GM08714 (cell line): Measurements from ENCODE around the gene GRIPAP1.

ENCODE experiments used
- H3K4me3 ChIP-seq: fragments of 200-500 bp; sonication (Bioruptor generic); 2 replicates; pipeline ENCODE4 v1.5.1; 2014; ENCODE audit warnings: mild to moderate bottlenecking, low read length, inconsistent platforms
- ZNF274 ChIP-seq: IDR thresholded peaks from 2 replicates; pipeline ENCODE4 v1.6.1; 2012; ENCODE audit warnings: mild to moderate bottlenecking, low read depth, low read length

The GRIPAP1 gene, protein sequence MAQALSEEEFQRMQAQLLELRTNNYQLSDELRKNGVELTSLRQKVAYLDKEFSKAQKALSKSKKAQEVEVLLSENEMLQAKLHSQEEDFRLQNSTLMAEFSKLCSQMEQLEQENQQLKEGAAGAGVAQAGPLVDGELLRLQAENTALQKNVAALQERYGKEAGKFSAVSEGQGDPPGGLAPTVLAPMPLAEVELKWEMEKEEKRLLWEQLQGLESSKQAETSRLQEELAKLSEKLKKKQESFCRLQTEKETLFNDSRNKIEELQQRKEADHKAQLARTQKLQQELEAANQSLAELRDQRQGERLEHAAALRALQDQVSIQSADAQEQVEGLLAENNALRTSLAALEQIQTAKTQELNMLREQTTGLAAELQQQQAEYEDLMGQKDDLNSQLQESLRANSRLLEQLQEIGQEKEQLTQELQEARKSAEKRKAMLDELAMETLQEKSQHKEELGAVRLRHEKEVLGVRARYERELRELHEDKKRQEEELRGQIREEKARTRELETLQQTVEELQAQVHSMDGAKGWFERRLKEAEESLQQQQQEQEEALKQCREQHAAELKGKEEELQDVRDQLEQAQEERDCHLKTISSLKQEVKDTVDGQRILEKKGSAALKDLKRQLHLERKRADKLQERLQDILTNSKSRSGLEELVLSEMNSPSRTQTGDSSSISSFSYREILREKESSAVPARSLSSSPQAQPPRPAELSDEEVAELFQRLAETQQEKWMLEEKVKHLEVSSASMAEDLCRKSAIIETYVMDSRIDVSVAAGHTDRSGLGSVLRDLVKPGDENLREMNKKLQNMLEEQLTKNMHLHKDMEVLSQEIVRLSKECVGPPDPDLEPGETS

DNA sequence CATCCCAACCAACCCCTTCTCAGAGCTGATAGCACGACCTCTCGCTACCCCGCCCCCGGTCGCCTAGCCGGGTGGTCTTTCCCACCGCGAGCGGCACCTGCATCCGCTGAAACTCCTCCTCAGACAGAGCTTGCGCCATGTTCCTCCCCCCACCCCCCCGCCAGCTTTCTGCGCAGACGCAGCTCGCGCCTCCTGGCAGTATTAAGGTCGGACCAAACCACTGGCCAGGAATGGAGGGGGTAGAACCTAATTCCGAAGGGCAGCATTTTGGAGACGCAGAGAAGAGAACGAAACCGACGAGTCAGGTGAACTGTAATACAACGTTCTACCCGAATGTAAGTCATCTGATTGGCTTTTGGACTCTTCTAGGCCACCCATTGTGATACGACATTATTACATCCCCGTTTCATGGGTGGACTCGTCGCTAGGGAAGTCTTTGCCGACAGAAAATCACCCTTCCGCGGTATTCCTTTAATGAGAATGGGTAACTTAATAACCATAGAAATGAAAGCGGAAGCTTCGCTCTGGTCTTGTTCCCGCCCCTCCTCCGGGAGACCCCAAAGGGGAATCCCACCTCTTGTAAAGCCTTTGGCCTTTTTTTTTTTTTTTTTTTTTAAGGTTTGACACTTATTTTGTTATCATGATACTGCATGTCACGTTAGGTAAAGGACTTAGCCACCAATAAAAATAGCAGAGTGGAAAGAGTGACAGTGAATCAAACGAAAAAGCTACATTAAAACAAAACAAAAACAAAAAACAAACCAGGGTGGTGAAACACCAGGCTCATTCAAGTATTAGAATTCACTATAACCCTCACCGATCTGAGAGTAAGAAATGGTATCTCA is at the start of gene GRIPAP1:
Gene GRIPAP1, minus strand, starts transcription at position 174 of the 845 bp plus-strand sequence. Its CDS starts 35 bp downstream, at position 139.
- no peak for TF ChIP-seq ZNF274
- H3K4me3 ChIP-seq = peak within 1 kb of the TSS; percentile 82

DNA sequence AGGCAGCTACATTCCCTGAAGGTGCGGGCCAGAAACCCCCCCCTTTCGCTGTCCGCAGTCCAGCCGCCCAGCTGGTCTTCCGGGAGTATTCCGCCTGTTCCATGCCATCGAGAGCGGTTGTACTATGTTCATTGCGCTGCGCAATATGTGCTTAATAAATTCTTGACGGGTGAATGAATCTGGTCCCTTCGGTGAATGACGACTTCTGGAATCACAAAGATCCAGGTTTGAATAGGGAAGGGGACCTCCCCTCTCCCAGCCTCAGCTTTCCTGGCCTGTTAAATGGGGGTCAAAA is 41.9 kb upstream of the GRIPAP1 start:
- TF ChIP-seq ZNF274 = no peak
- no peak overlapping the region; the same call in 1 of the 2 replicates for H3K4me3 ChIP-seq

DNA sequence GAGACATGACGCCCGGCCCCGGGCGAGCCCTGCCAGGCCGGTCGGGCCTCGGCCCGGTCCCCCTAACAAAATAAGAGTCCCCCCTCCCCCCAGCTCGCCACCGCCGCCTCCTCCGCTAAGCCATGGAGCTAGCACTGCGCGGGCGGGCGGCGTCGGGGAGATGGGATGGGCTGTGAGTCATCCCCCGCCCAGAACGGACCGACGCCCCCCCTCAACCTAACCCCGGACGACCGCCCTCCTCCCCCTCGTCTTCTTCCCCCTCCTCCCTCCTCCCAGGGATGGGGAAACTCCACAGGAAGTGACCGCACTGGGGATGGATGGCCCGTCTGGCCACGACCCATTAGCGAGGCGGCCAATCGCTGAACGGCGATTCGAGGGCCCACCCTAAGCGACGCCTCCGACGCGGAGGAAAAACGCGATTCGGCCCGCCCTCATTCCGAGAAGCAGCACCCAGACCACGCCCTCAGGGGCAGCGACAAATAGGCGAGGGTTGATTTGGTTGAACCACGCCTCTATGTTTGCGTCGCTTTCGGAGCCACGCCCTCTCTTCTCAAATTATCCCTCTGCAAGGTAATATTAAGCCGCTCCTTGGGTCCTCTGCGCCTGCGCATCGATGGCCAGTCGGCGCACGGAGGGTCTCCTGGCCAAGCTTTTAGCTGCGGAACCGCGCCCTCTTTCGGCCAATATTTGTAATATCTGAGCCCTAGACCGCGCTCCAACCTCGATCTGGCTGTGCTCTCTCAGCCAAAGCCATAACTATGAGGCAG is 41.3 kb upstream of the GRIPAP1 start, which contains the start of gene TFE3:
Gene TFE3, minus strand, starts transcription at position 138 of the 767 bp plus-strand sequence. Its CDS starts 131 bp downstream, at position 7.
- TF ChIP-seq ZNF274 = no peak
- peak within 1 kb of the TSS; percentile 77 for H3K4me3 ChIP-seq

DNA sequence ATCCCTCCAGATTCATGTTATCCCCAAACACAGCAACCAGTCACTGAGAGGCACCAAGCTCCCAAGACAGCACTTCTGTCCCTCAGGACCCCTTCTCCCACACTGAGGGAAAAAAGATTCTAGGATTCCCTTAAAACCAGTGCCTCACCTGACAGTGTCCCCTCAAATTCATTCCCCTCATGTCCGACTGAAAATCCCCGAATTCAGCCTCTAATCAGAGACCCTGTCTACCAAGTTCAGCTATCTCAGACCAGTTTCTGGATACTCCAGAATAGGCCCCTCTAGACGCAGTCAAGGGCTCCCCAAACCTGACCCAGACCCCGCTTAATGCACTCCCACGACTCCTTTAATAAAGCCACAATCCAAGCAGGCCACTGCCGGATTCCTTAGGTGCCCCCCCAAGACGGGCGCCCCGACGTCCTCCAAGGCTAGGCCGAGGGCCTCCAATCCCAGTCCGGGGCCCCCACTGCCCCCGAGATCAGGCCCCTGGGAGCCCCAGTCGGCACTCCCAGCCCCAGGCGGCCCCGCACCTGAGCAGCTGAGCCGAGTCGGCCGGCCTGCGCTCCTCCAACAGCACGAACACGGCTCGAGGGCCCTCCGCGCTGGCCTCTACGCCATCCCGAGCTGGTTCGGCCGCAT is 40.6 kb upstream of the GRIPAP1 start:
- TF ChIP-seq ZNF274 = no peak
- peak overlapping the region; percentile 77 for H3K4me3 ChIP-seq

DNA sequence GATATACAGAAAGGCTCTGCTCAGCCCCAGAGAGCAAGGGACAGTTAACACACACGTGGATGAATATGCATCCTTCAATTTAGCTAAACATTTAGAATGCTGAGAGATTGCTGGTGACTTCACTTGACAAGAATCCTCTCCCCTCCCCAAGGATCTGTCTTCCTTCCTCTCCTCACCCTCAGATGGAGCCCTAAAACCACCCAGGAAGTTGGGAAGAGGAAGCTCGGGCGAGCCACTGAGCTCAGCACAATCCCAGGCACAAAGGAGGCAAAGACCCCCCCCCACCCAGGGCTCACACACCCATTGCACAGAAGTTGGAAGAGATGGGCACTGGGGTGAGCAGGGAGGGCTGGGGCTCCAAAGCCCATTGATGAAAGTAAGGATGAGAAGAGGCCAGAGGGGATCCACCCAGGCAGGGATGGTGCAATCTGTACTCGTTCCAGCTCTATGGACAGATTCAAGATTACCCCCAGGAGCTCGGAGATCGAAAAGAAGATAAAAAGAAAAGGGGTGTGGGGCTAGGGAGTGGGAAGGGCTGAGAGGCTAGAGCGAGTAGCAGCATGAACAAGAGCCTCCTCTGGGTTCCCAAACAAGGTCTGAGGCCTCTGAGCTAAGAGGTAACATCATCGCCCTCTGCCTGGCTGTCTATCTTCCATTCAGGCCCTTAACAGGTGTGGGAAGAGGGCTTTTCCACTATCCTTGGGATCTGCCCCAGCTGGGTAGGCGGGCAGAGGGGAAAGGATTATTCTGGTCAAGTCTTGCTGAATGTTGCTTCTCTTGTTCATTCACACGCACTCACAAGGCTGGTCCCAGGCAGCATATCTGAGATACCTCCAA is 39.9 kb upstream of the GRIPAP1 start:
- TF ChIP-seq ZNF274 = no peak
- H3K4me3 ChIP-seq = peak overlapping the region; percentile 77

DNA sequence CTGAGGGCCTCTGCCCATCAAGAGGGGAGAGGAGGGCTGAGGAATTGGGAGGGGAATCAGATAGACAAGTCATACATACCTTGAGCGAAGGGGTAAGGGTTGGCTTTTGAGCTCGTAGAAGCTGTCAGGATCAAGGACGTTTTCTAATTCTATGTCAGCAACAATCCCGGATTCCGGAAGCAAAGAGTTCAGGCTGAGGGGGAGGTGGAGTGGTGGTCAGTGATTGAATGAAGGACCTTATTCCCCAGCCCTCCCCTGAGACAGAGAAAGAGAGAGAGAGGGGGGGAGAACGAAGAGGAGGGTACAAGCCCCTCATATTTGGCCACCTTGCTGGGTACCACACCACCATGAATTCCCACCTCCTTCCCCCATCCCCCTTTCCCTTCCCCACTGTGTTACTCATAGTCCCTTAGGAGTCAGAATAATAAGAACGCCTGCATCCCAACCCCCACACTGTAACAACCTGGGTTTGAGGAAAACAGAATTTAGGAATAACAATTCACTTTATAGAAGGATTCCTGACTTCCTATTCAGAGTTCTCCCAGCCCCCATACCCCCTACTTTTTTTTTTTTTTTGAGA is 38.4 kb upstream of the GRIPAP1 start:
- H3K4me3 ChIP-seq = no peak overlapping the region; the same call in 1 of the 2 replicates
- TF ChIP-seq ZNF274 = no peak

DNA sequence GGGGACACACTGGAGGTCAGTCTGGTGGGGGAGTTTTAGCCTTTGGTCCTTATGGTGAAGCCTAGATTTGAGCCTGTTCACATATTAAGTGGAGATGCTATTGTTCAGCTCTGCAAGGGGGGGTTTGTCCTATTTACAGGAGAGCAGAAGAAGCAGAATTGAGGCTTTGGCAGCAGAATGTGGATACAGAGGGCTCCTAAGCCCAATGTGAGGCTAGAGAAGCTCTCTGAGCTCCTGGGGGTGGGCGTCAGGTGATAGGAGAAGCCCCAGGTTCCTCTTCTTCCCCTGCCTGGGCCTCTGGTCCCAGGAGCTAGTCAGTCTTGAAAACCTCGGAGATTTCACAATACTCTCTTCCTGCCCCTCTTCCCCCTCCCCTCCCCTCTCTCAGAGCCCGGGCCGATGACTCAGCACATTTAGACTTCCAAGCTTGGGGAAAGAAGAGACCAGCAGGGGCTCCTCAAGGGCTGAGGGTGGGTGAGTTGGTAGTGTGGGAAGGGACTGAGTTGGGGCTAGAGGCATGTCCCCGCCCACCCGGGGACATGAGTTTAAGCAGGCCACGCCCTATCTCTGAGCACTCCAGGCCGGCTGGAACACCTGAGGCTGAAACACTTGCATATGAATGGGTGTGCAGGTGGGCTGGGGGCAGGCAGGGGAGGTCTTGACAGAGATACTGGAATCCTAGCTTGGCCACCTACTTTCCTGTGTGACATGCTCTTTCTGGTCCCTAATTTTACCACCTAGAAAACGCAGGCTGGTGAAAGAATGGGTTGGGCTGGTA is 37.7 kb upstream of the GRIPAP1 start:
- no peak overlapping the region; the same call in 1 of the 2 replicates for H3K4me3 ChIP-seq
- TF ChIP-seq ZNF274 = no peak

DNA sequence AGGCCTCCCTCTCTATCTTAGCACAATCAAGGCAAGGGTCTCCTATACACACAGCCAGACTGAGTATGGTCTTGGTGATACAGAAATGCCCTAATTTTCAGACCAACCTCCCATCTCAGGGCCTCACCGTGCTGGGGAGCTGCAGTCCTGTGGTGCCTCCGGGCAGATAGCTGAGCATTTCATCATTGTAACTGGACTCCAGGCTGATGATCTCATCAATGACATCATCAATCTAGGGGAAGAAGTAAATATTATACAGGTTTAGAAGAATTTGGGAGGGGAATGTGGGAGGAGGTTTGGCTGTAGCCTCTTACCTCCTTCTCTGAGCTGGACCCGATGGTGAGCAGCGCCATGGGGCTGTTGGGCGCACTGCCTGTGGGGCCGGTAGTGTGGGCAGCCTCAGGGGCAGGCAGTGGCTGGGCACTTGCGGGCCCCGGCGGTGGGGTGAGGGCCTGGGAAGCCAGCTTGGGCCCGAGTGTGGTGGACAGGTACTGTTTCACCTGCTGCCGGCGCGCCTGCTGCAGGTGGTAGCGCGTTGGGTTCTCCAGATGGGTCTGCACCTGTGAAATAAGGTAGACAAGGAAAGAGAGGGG is 35.9 kb upstream of the GRIPAP1 start:
- H3K4me3 ChIP-seq = no peak overlapping the region
- no peak for TF ChIP-seq ZNF274

DNA sequence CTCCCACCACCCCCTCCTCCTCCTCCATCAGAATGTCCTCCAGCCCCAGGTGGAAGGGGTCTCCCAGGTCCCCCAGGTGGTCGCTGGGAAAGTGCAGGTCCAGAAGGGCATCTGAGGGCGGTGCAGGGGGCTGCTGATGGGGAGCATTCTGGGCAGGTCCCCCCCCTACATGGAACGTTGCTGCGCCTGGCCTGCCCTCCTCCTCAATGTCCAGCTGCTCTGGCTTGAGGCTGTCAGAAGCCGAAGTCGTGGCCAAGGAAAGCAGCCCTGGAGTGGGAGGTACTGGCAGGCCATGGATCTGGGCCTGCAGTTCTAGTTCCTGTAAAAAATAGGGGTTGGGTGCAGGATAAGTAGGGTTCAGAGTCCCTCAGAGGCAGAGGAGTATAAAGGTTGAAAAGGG is 28.2 kb upstream of the GRIPAP1 start:
- no peak for TF ChIP-seq ZNF274
- H3K4me3 ChIP-seq = no peak overlapping the region

DNA sequence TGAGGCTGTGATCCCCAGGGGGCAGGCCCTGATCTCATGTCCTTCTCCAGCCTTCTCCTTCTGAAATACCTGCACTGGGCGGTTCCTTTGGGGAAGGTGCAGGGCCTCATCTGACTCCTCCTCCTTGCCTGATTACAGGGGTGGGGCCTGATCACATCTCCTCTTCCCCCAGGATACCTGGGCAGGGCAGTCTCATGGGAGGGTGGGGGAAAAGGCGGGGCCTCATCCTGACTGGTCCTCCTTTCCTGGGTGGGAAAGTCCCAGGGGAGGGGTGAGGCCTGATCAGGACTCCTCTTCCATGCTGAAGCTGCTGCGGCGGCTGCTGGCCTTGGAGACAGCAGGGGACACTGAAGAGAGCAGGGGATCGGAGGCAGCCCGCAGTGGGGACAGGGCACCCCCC is 27.8 kb upstream of the GRIPAP1 start:
- TF ChIP-seq ZNF274 = no peak
- no peak overlapping the region for H3K4me3 ChIP-seq
